ENCODE results near the gene EGFR.

The EGFR gene

GRCh38 chr7:55248526-55248925 lies 229.7 kb downstream of the EGFR start:
- no peaks in the 10 kb centered on the region for H4K20me1 ChIP-seq (ENCODE audit: insufficient read depth, low read length)
- TF ChIP-seq EZH2 (IDR thresholded peaks at IDR 0.05; ENCODE audit: borderline replicate concordance, low read depth, low read length, severe bottlenecking) (no peak), CTCF (IDR thresholded peaks at IDR 0.05; ENCODE audit: borderline replicate concordance, extremely low read depth, low read length, poor library complexity, severe bottlenecking) (no peak)
- H3K4me3 ChIP-seq (ENCODE audit: low read depth in 1 of 2, low read length in 2 of 2), result no peak overlapping the region
- H3K79me2 ChIP-seq (ENCODE audit: insufficient read depth, low read length), result no peaks in the 10 kb centered on the region
- no peaks in the 10 kb centered on the region for H3K36me3 ChIP-seq (ENCODE audit: insufficient read depth, low read length)
- no peak overlapping the region for H3K27ac ChIP-seq (ENCODE audit: low read length)
- no peaks in the 10 kb centered on the region for H3K9me3 ChIP-seq (ENCODE audit: insufficient read depth, low read length, severe bottlenecking)
- H2AFZ ChIP-seq (ENCODE audit: low read depth, low read length), result no peak overlapping the region
- H3K4me1 ChIP-seq (ENCODE audit: insufficient read depth, low read length), result no peaks in the 10 kb centered on the region
- no peaks in the 10 kb centered on the region for H3K27me3 ChIP-seq (ENCODE audit: insufficient read depth, low read length, poor library complexity)
- H3K4me2 ChIP-seq (ENCODE audit: insufficient read depth, low read length), result no peak overlapping the region
- DNase-seq (no peak), ATAC-seq (ENCODE audit: insufficient read depth, low read depth) (no peak)
- H3K9ac ChIP-seq (ENCODE audit: low read depth, low read length), result no peak overlapping the region

- Histone ChIP-seq H2AFZ (ENCODE audit: low read depth, low read length) (no peak overlapping the region), H3K79me2 (ENCODE audit: insufficient read depth, low read length) (no peaks in the 10 kb centered on the region), H4K20me1 (ENCODE audit: insufficient read depth, low read length) (no peaks in the 10 kb centered on the region), H3K27me3 (ENCODE audit: insufficient read depth, low read length, poor library complexity) (no peaks in the 10 kb centered on the region), H3K4me1 (ENCODE audit: insufficient read depth, low read length) (no peaks in the 10 kb centered on the region), H3K36me3 (ENCODE audit: insufficient read depth, low read length) (no peaks in the 10 kb centered on the region), H3K9me3 (ENCODE audit: insufficient read depth, low read length, severe bottlenecking) (no peaks in the 10 kb centered on the region), H3K9ac (ENCODE audit: low read depth, low read length) (no peak overlapping the region), H3K4me2 (ENCODE audit: insufficient read depth, low read length) (no peak overlapping the region), H3K27ac (ENCODE audit: low read length) (no peak overlapping the region), H3K4me3 (ENCODE audit: low read depth in 1 of 2, low read length in 2 of 2) (no peak overlapping the region)
- TF ChIP-seq CTCF (IDR thresholded peaks at IDR 0.05; ENCODE audit: borderline replicate concordance, extremely low read depth, low read length, poor library complexity, severe bottlenecking) (no peak), EZH2 (IDR thresholded peaks at IDR 0.05; ENCODE audit: borderline replicate concordance, low read depth, low read length, severe bottlenecking) (no peak)
- DNase-seq (no peak), ATAC-seq (ENCODE audit: insufficient read depth, low read depth) (no peak)
Measured at GRCh38 chr7:55249332-55249731, 230.5 kb downstream of the EGFR start.

- no peak for ATAC-seq (ENCODE audit: insufficient read depth, low read depth)
- Histone ChIP-seq H4K20me1 (ENCODE audit: insufficient read depth, low read length) (no peaks in the 10 kb centered on the region), H3K9me3 (ENCODE audit: insufficient read depth, low read length, severe bottlenecking) (no peaks in the 10 kb centered on the region), H3K79me2 (ENCODE audit: insufficient read depth, low read length) (no peaks in the 10 kb centered on the region), H3K9ac (ENCODE audit: low read depth, low read length) (no peak overlapping the region), H3K36me3 (ENCODE audit: insufficient read depth, low read length) (no peaks in the 10 kb centered on the region), H3K4me2 (ENCODE audit: insufficient read depth, low read length) (no peak overlapping the region), H3K4me3 (ENCODE audit: low read depth in 1 of 2, low read length in 2 of 2) (no peak overlapping the region), H2AFZ (ENCODE audit: low read depth, low read length) (no peak overlapping the region), H3K27me3 (ENCODE audit: insufficient read depth, low read length, poor library complexity) (no peaks in the 10 kb centered on the region), H3K27ac (ENCODE audit: low read length) (no peak overlapping the region), H3K4me1 (ENCODE audit: insufficient read depth, low read length) (no peaks in the 10 kb centered on the region)
- DNase-seq, result no peak
- TF ChIP-seq CTCF (IDR thresholded peaks at IDR 0.05; ENCODE audit: borderline replicate concordance, extremely low read depth, low read length, poor library complexity, severe bottlenecking) (peak; percentile 27), EZH2 (IDR thresholded peaks at IDR 0.05; ENCODE audit: borderline replicate concordance, low read depth, low read length, severe bottlenecking) (no peak)
Measured at GRCh38 chr7:55250313-55250712, 231.5 kb downstream of the EGFR start.

- ATAC-seq (ENCODE audit: insufficient read depth, low read depth) (no peak), DNase-seq (no peak)
- Histone ChIP-seq H3K79me2 (ENCODE audit: insufficient read depth, low read length) (no peaks in the 10 kb centered on the region), H3K27ac (ENCODE audit: low read length) (no peak overlapping the region), H3K9ac (ENCODE audit: low read depth, low read length) (no peak overlapping the region), H3K4me2 (ENCODE audit: insufficient read depth, low read length) (no peak overlapping the region), H3K4me3 (ENCODE audit: low read depth in 1 of 2, low read length in 2 of 2) (no peak overlapping the region), H2AFZ (ENCODE audit: low read depth, low read length) (no peak overlapping the region), H4K20me1 (ENCODE audit: insufficient read depth, low read length) (no peaks in the 10 kb centered on the region), H3K27me3 (ENCODE audit: insufficient read depth, low read length, poor library complexity) (no peaks in the 10 kb centered on the region), H3K36me3 (ENCODE audit: insufficient read depth, low read length) (no peaks in the 10 kb centered on the region), H3K4me1 (ENCODE audit: insufficient read depth, low read length) (no peaks in the 10 kb centered on the region), H3K9me3 (ENCODE audit: insufficient read depth, low read length, severe bottlenecking) (no peaks in the 10 kb centered on the region)
- TF ChIP-seq EZH2 (IDR thresholded peaks at IDR 0.05; ENCODE audit: borderline replicate concordance, low read depth, low read length, severe bottlenecking) (no peak), CTCF (IDR thresholded peaks at IDR 0.05; ENCODE audit: borderline replicate concordance, extremely low read depth, low read length, poor library complexity, severe bottlenecking) (no peak)
Measured at GRCh38 chr7:55251313-55251712, 232.5 kb downstream of the EGFR start.
